ENCODE measurements around the gene CPNE7. TPM values are rescaled to one million over a fixed set of nuclear protein-coding genes. Genes with fewer than 3 reads are reported as not detected.
A peak's percentile ranks its signal among the peaks of the same experiment; 100 is the strongest.

The CPNE7 gene
- total and polyA plus RNA-seq, 2 of the 13 experiments (the other 11 are each of a cell fraction or from before 2014, with no cell fraction given), result 0.59 TPM; not detected in 1

GRCh38 chr16:89572485-89573205 lies 2.9 kb upstream of the CPNE7 start (continued):
- TF ChIP-seq SNAPC2 (CRISPR knock-in tag; IDR thresholded peaks at IDR 0.05) (no peak), CHD2 (IDR thresholded peaks at IDR 0.05; ENCODE audit: low read depth, low read length) (no peak), NCOA1 (CRISPR knock-in tag; IDR thresholded peaks at IDR 0.05) (no peak), IRX3 (CRISPR knock-in tag; IDR thresholded peaks at IDR 0.05; ENCODE audit: borderline replicate concordance, low read depth) (no peak), ZNF264 (CRISPR knock-in tag; IDR thresholded peaks at IDR 0.05) (0 out of 2 replicates have a peak, but pooled peaks have one; percentile 65), BATF2 (CRISPR knock-in tag; IDR thresholded peaks at IDR 0.05) (0 out of 2 replicates have a peak, but pooled peaks have one; percentile 47), ISL2 (CRISPR knock-in tag; IDR thresholded peaks at IDR 0.05) (peak; percentile 29; the same call in 1 of the 2 replicates), ZNF326 (CRISPR knock-in tag; IDR thresholded peaks at IDR 0.05; ENCODE audit: borderline replicate concordance) (no peak), SNRNP70 (IDR thresholded peaks at IDR 0.05; ENCODE audit: low read depth, low read length) (no peak), ZNF75D (CRISPR knock-in tag; IDR thresholded peaks at IDR 0.05; ENCODE audit: borderline replicate concordance) (no peak), SIX4 (CRISPR knock-in tag; IDR thresholded peaks at IDR 0.05) (no peak), KAT8 (CRISPR knock-in tag; IDR thresholded peaks at IDR 0.05) (peak; percentile 67; the same call in 1 of the 2 replicates), SP2 (CRISPR knock-in tag; IDR thresholded peaks at IDR 0.05) (peak; percentile 57), HDAC1 (CRISPR knock-in tag; IDR thresholded peaks at IDR 0.05) (peak; percentile 96), ZNF670 (CRISPR knock-in tag; IDR thresholded peaks at IDR 0.05; ENCODE audit: borderline replicate concordance) (peak; percentile 78), SRSF4 (IDR thresholded peaks at IDR 0.05; ENCODE audit: low read depth, low read length, poor library complexity, severe bottlenecking) (no peak), ZFY (CRISPR knock-in tag; IDR thresholded peaks at IDR 0.05) (peak; percentile 62), SMAD9 (CRISPR knock-in tag; IDR thresholded peaks at IDR 0.05) (no peak), GATAD1 (CRISPR knock-in tag; IDR thresholded peaks at IDR 0.05) (peak; percentile 45; the same call in 1 of the 2 replicates), THAP11 (CRISPR knock-in tag; IDR thresholded peaks at IDR 0.05) (peak; percentile 48; the same call in 1 of the 2 replicates), ZNF816 (CRISPR knock-in tag; IDR thresholded peaks at IDR 0.05; ENCODE audit: borderline replicate concordance) (0 out of 2 replicates have a peak, but pooled peaks have one; percentile 35), ZNF333 (CRISPR knock-in tag; IDR thresholded peaks at IDR 0.05; ENCODE audit: borderline replicate concordance) (no peak), KDM4B (CRISPR knock-in tag; IDR thresholded peaks at IDR 0.05) (peak; percentile 38; the same call in 1 of the 2 replicates), ERF (CRISPR knock-in tag; IDR thresholded peaks at IDR 0.05) (peak; percentile 56), ZNF230 (CRISPR knock-in tag; IDR thresholded peaks at IDR 0.05) (peak; percentile 77; the same call in 1 of the 2 replicates), ZNF557 (CRISPR knock-in tag; IDR thresholded peaks at IDR 0.05) (no peak), POLR2AphosphoS5 (IDR thresholded peaks at IDR 0.05; ENCODE audit: low read depth, low read length) (0 out of 2 replicates have a peak, but pooled peaks have one; percentile 35), FOXP1 (IDR thresholded peaks at IDR 0.05) (no peak), FOXP1 (CRISPR knock-in tag; IDR thresholded peaks at IDR 0.05) (no peak), ZNF605 (CRISPR knock-in tag; IDR thresholded peaks at IDR 0.05) (peak; percentile 93; the same call in 1 of the 2 replicates), NFYB (CRISPR knock-in tag; IDR thresholded peaks at IDR 0.05) (peak; percentile 37; the same call in 1 of the 2 replicates), TAF15 (IDR thresholded peaks at IDR 0.05; ENCODE audit: low read depth, low read length, poor library complexity, severe bottlenecking) (no peak), ATRX (CRISPR knock-in tag; IDR thresholded peaks at IDR 0.05; ENCODE audit: borderline replicate concordance) (no peak)
- TF ChIP-seq, protein P1, sequence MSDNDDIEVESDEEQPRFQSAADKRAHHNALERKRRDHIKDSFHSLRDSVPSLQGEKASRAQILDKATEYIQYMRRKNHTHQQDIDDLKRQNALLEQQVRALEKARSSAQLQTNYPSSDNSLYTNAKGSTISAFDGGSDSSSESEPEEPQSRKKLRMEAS (IDR thresholded peaks at IDR 0.05), result peak; percentile 85

Measured in HepG2 (cell line).